ENCODE measurements around the gene PTPRO.

DNA sequence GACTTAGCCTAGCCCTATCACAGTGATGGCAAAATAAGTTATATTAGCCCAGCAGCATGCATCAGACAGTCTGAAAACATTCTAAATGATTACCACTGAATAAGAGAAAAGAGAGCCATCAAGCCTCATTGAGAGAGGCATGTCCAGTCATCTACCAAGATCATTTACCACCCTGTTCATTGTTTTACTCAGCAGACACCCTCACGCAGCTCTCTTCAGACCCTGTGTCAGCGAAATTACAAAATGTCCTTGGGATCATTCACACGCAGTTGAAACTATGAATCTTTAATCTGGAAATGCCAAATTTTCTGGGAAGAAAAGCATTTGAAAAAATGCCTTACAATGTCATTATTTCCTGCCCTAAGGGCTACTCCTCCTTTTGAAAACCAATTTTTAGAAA lies 89.5 kb downstream of the PTPRO start:
- TF ChIP-seq, protein P1, sequence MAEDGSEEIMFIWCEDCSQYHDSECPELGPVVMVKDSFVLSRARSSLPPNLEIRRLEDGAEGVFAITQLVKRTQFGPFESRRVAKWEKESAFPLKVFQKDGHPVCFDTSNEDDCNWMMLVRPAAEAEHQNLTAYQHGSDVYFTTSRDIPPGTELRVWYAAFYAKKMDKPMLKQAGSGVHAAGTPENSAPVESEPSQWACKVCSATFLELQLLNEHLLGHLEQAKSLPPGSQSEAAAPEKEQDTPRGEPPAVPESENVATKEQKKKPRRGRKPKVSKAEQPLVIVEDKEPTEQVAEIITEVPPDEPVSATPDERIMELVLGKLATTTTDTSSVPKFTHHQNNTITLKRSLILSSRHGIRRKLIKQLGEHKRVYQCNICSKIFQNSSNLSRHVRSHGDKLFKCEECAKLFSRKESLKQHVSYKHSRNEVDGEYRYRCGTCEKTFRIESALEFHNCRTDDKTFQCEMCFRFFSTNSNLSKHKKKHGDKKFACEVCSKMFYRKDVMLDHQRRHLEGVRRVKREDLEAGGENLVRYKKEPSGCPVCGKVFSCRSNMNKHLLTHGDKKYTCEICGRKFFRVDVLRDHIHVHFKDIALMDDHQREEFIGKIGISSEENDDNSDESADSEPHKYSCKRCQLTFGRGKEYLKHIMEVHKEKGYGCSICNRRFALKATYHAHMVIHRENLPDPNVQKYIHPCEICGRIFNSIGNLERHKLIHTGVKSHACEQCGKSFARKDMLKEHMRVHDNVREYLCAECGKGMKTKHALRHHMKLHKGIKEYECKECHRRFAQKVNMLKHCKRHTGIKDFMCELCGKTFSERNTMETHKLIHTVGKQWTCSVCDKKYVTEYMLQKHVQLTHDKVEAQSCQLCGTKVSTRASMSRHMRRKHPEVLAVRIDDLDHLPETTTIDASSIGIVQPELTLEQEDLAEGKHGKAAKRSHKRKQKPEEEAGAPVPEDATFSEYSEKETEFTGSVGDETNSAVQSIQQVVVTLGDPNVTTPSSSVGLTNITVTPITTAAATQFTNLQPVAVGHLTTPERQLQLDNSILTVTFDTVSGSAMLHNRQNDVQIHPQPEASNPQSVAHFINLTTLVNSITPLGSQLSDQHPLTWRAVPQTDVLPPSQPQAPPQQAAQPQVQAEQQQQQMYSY (CRISPR knock-in tag; IDR thresholded peaks at IDR 0.05) = no peak
- no peak for TF ChIP-seq RAD51 (IDR thresholded peaks at IDR 0.05)
- TF ChIP-seq SMC3 (IDR thresholded peaks at IDR 0.05; ENCODE audit: borderline replicate concordance, low read length) = no peak
- TF ChIP-seq ZSCAN29 (IDR thresholded peaks at IDR 0.05) = no peak
- no peak for TF ChIP-seq PAX5 (IDR thresholded peaks at IDR 0.05; ENCODE audit: borderline replicate concordance, low read depth, low read length)
- TF ChIP-seq POLR2A (IDR thresholded peaks at IDR 0.05; ENCODE audit: low read depth, low read length) = no peak
- TF ChIP-seq, protein P2, sequence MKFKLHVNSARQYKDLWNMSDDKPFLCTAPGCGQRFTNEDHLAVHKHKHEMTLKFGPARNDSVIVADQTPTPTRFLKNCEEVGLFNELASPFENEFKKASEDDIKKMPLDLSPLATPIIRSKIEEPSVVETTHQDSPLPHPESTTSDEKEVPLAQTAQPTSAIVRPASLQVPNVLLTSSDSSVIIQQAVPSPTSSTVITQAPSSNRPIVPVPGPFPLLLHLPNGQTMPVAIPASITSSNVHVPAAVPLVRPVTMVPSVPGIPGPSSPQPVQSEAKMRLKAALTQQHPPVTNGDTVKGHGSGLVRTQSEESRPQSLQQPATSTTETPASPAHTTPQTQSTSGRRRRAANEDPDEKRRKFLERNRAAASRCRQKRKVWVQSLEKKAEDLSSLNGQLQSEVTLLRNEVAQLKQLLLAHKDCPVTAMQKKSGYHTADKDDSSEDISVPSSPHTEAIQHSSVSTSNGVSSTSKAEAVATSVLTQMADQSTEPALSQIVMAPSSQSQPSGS (IDR thresholded peaks at IDR 0.05; ENCODE audit: low read length) = no peak

All from GM12878 (cell line).